H9 (cell line): ENCODE measurements around the gene STXBP6. TPM values are rescaled to one million over a fixed set of nuclear protein-coding genes. Genes with fewer than 3 reads are reported as not detected.

Experiments
- DNase-seq: peaks from one replicate; pipeline ENCODE4 v3.0.0-alpha.2; 2017
- H2AFZ ChIP-seq: one replicate; pipeline ENCODE4 v1.6.1; 2013; ENCODE audit warnings: mild to moderate bottlenecking, low read length, control low read depth, moderate library complexity
- H2AK5ac ChIP-seq: 2 replicates; pipeline ENCODE4 v1.6.1; 2013; ENCODE audit warnings: low read length, control low read depth, mixed read lengths; ENCODE audit not compliant: insufficient read length
- H2BK120ac ChIP-seq: one replicate; pipeline ENCODE4 v1.6.1; 2013; ENCODE audit warnings: low read depth, mild to moderate bottlenecking, low read length, control low read depth, inconsistent platforms; ENCODE audit not compliant: poor library complexity, severe bottlenecking
- H2BK12ac ChIP-seq: 2 replicates; pipeline ENCODE4 v1.6.1; 2013; ENCODE audit warnings: low read length, control low read depth, mixed read lengths, low read depth; ENCODE audit not compliant: insufficient read length
- H2BK15ac ChIP-seq: 2 replicates; pipeline ENCODE4 v1.6.1; 2013; ENCODE audit warnings: low read depth, low read length, control low read depth
- H2BK20ac ChIP-seq: one replicate; pipeline ENCODE4 v1.6.1; 2013; ENCODE audit warnings: low read depth, mild to moderate bottlenecking, low read length, control low read depth, inconsistent platforms; ENCODE audit not compliant: poor library complexity, severe bottlenecking
- H2BK5ac ChIP-seq: 2 replicates; pipeline ENCODE4 v1.6.1; 2013; ENCODE audit warnings: low read length, control low read depth, mixed read lengths; ENCODE audit not compliant: insufficient read length
- H3K14ac ChIP-seq: 2 replicates; pipeline ENCODE4 v1.6.1; 2013; ENCODE audit warnings: low read length, control low read depth; ENCODE audit not compliant: insufficient read depth
- H3K18ac ChIP-seq: 2 replicates; pipeline ENCODE4 v1.6.1; 2013; ENCODE audit warnings: low read depth, mild to moderate bottlenecking, mixed read lengths, low read length, control low read depth; ENCODE audit not compliant: insufficient read length
- H3K23ac ChIP-seq: 2 replicates; pipeline ENCODE4 v1.6.1; 2013; ENCODE audit warnings: low read length, control low read depth, mixed read lengths, low read depth; ENCODE audit not compliant: insufficient read length
- H3K23me2 ChIP-seq: 2 replicates; pipeline ENCODE4 v1.6.1; 2013; ENCODE audit warnings: low read depth, mild to moderate bottlenecking, mixed read lengths, low read length, control low read depth; ENCODE audit not compliant: insufficient read length, poor library complexity, severe bottlenecking
- H3K27ac ChIP-seq: 2 replicates; pipeline ENCODE4 v1.5.1; 2013; ENCODE audit warnings: low read length, control low read depth, mixed read lengths, low read depth; ENCODE audit not compliant: insufficient read length
- H3K27me3 ChIP-seq: 2 replicates; pipeline ENCODE4 v1.6.1; 2013; ENCODE audit warnings: low read length, control low read depth, inconsistent platforms; ENCODE audit not compliant: insufficient read depth
- H3K4ac ChIP-seq: 2 replicates; pipeline ENCODE4 v1.6.1; 2013; ENCODE audit warnings: low read depth, mild to moderate bottlenecking, control low read depth, inconsistent platforms, low read length, moderate library complexity
- H3K4me1 ChIP-seq: 2 replicates; pipeline ENCODE4 v1.6.1; 2013; ENCODE audit warnings: low read length, control low read depth, inconsistent platforms; ENCODE audit not compliant: insufficient read depth
- H3K4me2 ChIP-seq: 2 replicates; pipeline ENCODE4 v1.6.1; 2013; ENCODE audit warnings: low read length, control low read depth, mixed read lengths; ENCODE audit not compliant: insufficient read length, insufficient read depth
- H3K56ac ChIP-seq: 2 replicates; pipeline ENCODE4 v1.6.1; 2013; ENCODE audit warnings: low read depth, mild to moderate bottlenecking, mixed read lengths, low read length, control low read depth; ENCODE audit not compliant: insufficient read length
- H3K79me1 ChIP-seq: 2 replicates; pipeline ENCODE4 v1.6.1; 2013; ENCODE audit warnings: low read depth, mild to moderate bottlenecking, moderate library complexity, low read length, control low read depth, inconsistent platforms; ENCODE audit not compliant: insufficient read depth, poor library complexity, severe bottlenecking
- H3K79me2 ChIP-seq: 2 replicates; pipeline ENCODE4 v1.6.1; 2013; ENCODE audit warnings: low read length, control low read depth, inconsistent platforms; ENCODE audit not compliant: insufficient read depth
- H3K9ac ChIP-seq: 2 replicates; pipeline ENCODE4 v1.6.1; 2013; ENCODE audit warnings: low read length, control low read depth, mixed read lengths; ENCODE audit not compliant: insufficient read length; ENCODE audit errors: extremely low read depth
- H3K9me3 ChIP-seq: one replicate; pipeline ENCODE4 v1.6.1; 2013; ENCODE audit warnings: low read depth, low read length, inconsistent platforms; ENCODE audit not compliant: control insufficient read depth
- H3T11ph ChIP-seq: one replicate; pipeline ENCODE4 v1.6.1; 2013; ENCODE audit warnings: mild to moderate bottlenecking, low read length, control low read depth, inconsistent platforms
- H4K20me1 ChIP-seq: one replicate; pipeline ENCODE4 v1.6.1; 2013; ENCODE audit not compliant: control insufficient read depth, insufficient read length, insufficient read depth
- H4K5ac ChIP-seq: 2 replicates; pipeline ENCODE4 v1.6.1; 2013; ENCODE audit warnings: low read depth, mild to moderate bottlenecking, mixed read lengths, low read length, control low read depth; ENCODE audit not compliant: insufficient read length
- H4K8ac ChIP-seq: replicated peaks from 2 replicates; pipeline ENCODE4 v1.6.1; 2013; ENCODE audit warnings: low read length, control low read depth, mixed read lengths, low read depth; ENCODE audit not compliant: insufficient read length
- H4K91ac ChIP-seq: 2 replicates; pipeline ENCODE4 v1.6.1; 2013; ENCODE audit warnings: low read depth, mild to moderate bottlenecking, moderate library complexity, mixed read lengths, low read length, control low read depth; ENCODE audit not compliant: insufficient read length
- H3K27ac Mint-ChIP-seq, 3 experiments: 2 replicates in 2 of 3; 3 replicates in 1 of 3; pipeline ENCODE4 v1.8.0; 2020 to 2021; ENCODE audit warnings: mixed read lengths in 3 of 3, mild to moderate bottlenecking in 1 of 3, moderate library complexity in 1 of 3
- H3K27me3 Mint-ChIP-seq: 2 replicates; pipeline ENCODE4 v1.8.0; 2021; ENCODE audit warnings: low read depth, mild to moderate bottlenecking, moderate library complexity, mixed read lengths
- H3K36me3 Mint-ChIP-seq, 3 experiments: 2 replicates in 2 of 3; 3 replicates in 1 of 3; pipeline ENCODE4 v1.8.0; 2020 to 2021; ENCODE audit warnings: low read depth in 3 of 3, mixed read lengths in 3 of 3; ENCODE audit not compliant: insufficient read depth in 1 of 3
- H3K4me1 Mint-ChIP-seq, 2 experiments: 2 replicates each; pipeline ENCODE4 v1.8.0; 2020; ENCODE audit warnings: mixed read lengths in 2 of 2
- H3K4me3 Mint-ChIP-seq, 2 experiments: 2 replicates in 1 of 2; 3 replicates in 1 of 2; pipeline ENCODE4 v1.8.0; 2020 to 2021; ENCODE audit warnings: mild to moderate bottlenecking in 2 of 2, mixed read lengths in 2 of 2, moderate library complexity in 1 of 2
- H3K9me3 Mint-ChIP-seq, 2 experiments: 2 replicates in 1 of 2; 3 replicates in 1 of 2; pipeline ENCODE4 v1.8.0; 2020; ENCODE audit warnings: mild to moderate bottlenecking in 2 of 2, mixed read lengths in 2 of 2, moderate library complexity in 1 of 2
- CTCF ChIP-seq: fragments of 200-600 bp; sonication (generic); conservative IDR thresholded peaks from 3 replicates; pipeline ENCODE4 v1.8.0; 2021; ENCODE audit warnings: antibody characterized with exemption, mild to moderate bottlenecking
- WGBS: extraction: QIAGEN DNeasy Blood & Tissue Kit; methylation state at CpG from one replicate; pipeline ENCODE4 v1.1.7; 2013; ENCODE audit warnings: missing lambda C conversion rate, low lambda C conversion rate, mixed read lengths; ENCODE audit not compliant: insufficient read length; ENCODE audit errors: extremely low coverage; 5-methylcytosine and 5-hydroxymethylcytosine counted together
- total RNA-seq: library from RNA; stranded (reverse); gene quantifications from 2 replicates; pipeline ENCODE4 v1.2.1, GENCODE V29; 2021

The STXBP6 gene
- total RNA-seq, 1 experiment from 2014 or later: 3.6 TPM

DNA sequence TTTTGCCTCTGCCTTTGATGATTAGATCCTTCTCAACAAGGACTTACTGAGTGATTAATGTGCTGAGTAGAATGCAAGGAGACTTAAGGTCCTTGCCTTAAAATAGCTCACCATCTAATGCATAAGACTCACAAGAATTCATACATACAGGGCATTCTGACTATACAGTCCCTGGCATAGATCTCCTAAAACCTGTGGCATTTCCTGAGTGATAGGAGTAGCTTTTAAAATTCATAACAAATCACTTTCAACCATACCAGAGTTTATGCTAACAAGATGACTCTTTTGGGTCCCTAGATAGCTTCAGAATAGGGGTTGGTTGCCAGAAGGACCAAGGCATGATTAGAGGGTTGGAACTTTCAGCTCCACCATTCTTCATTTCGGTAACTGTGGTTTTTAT is 48.8 kb downstream of the STXBP6 start:
- H3K23ac ChIP-seq: no peak overlapping the region

More for the DNA sequence above, 48.8 kb downstream of the STXBP6 start:
- no peak overlapping the region for H2BK15ac ChIP-seq
- no peak overlapping the region for H2AFZ ChIP-seq
- H2BK5ac ChIP-seq: no peak overlapping the region
- no peak overlapping the region for H2BK20ac ChIP-seq
- H3K79me2 ChIP-seq: no peaks in the 10 kb centered on the region
- no peak overlapping the region for H3T11ph ChIP-seq
- no peaks in the 10 kb centered on the region for H4K20me1 ChIP-seq
- no peak overlapping the region for H3K4me2 ChIP-seq
- H3K9ac ChIP-seq: no peak overlapping the region
- H3K23me2 ChIP-seq: no peaks in the 10 kb centered on the region
- H3K79me1 ChIP-seq: no peaks in the 10 kb centered on the region
- H3K27ac ChIP-seq: no peak overlapping the region
- no peaks in the 10 kb centered on the region for H3K27me3 ChIP-seq
- H4K91ac ChIP-seq: no peak overlapping the region
- H3K9me3 Mint-ChIP-seq: peaks cover 0 to 2% of the 10 kb centered on the region in 2 experiments; a peak in 2 of 5 replicates
- no peaks in the 10 kb centered on the region for H3K36me3 Mint-ChIP-seq
- H3K14ac ChIP-seq: no peak overlapping the region
- no peak overlapping the region for H3K4ac ChIP-seq
- H3K9me3 ChIP-seq: no peaks in the 10 kb centered on the region
- H3K56ac ChIP-seq: no peak overlapping the region
- H2BK120ac ChIP-seq: no peak overlapping the region
- no peaks in the 10 kb centered on the region for H3K27me3 Mint-ChIP-seq
- H3K4me1 Mint-ChIP-seq: no peaks in the 10 kb centered on the region; a peak in 1 of 4 replicates
- whole genome bisulfite sequencing: no CpG with 5 or more reads among the region's 1 CpG
- H3K4me1 ChIP-seq: peaks cover 3% of the 10 kb centered on the region; the same call in 1 of the 2 replicates
- no peak overlapping the region for H4K8ac ChIP-seq
- H2AK5ac ChIP-seq: no peak overlapping the region
- H3K18ac ChIP-seq: no peak overlapping the region
- no peak for DNase-seq
- no peak overlapping the region for H3K4me3 Mint-ChIP-seq
- H4K5ac ChIP-seq: no peak overlapping the region
- H3K27ac Mint-ChIP-seq: no peak overlapping the region
- TF ChIP-seq CTCF: no peak
- H2BK12ac ChIP-seq: no peak overlapping the region
